ENCODE results near the gene POLR2A. TPM values are rescaled to one million over a fixed set of nuclear protein-coding genes. Genes with fewer than 3 reads are reported as not detected.

The POLR2A gene
- 98.0 and 120 TPM in 2 replicates for total RNA-seq

GRCh38 chr17:7484067-7484918 is at the start of gene POLR2A:
POLR2A (plus strand) TSS chr17:7484366.

GRCh38 chr17:7439462-7440112 is 44.6 kb upstream of the POLR2A start, which contains the start of gene FGF11:
FGF11 (plus strand) TSS chr17:7439512; CDS start chr17:7439621, 109 bp downstream.

GRCh38 chr17:7444682-7445618 is 39.2 kb upstream of the POLR2A start, which contains the start of gene CHRNB1:
CHRNB1 (plus strand) TSS chr17:7445061; CDS start chr17:7445128, 67 bp downstream.

DNA sequence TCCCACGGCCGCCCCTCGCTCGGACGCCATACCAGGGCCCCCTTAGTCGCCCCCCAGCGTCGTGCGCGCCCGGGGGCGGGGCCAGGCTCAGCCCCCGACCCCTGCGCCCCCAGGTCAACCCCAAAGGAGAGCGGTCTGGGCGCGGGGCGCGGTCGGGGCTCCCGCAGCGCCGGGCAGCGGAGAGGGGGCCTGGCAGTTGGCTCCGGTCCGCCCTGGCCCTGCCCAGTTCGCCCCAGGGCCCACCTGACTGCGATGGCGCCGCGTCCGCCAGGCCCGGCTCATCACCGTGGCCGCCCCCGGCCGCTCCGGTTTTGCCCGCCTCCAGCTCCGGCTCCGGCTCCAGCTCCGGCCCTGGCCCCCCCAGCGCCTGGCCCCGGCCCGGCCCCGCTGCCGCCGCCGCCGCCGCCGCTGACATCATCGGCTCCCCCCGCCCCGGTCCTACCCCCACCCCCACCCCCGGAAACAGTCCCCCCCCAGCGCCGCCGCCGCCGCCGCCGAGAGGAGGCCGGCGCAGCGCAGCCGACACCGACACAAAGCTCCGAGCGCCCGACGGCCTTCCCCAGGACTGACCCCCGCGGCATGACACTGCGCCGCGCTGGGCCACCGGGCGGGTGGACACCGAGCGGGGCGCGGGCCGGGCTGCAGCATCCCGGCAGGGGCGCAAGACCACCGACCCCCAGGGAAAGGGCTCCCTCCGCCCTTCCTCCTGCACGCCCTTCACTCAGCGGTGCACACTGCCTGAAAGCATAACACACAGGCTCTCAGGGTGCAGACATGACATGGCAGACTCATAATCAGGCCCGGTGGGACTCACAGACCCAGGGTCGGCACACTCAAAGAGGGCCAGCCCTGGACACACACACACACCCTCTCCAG is 4.7 kb upstream of the POLR2A start, which contains the start of gene ZBTB4:
TSS of gene ZBTB4 (minus strand) at position 419 of the 876 bp plus-strand sequence. CDS start 12,830 bp downstream, outside the sequence.

GRCh38 chr17:7481275-7481674 is 2.9 kb upstream of the POLR2A start, which contains the start of gene SLC35G6:
SLC35G6 (plus strand) TSS chr17:7481446; CDS start chr17:7481517, 71 bp downstream.

DNA sequence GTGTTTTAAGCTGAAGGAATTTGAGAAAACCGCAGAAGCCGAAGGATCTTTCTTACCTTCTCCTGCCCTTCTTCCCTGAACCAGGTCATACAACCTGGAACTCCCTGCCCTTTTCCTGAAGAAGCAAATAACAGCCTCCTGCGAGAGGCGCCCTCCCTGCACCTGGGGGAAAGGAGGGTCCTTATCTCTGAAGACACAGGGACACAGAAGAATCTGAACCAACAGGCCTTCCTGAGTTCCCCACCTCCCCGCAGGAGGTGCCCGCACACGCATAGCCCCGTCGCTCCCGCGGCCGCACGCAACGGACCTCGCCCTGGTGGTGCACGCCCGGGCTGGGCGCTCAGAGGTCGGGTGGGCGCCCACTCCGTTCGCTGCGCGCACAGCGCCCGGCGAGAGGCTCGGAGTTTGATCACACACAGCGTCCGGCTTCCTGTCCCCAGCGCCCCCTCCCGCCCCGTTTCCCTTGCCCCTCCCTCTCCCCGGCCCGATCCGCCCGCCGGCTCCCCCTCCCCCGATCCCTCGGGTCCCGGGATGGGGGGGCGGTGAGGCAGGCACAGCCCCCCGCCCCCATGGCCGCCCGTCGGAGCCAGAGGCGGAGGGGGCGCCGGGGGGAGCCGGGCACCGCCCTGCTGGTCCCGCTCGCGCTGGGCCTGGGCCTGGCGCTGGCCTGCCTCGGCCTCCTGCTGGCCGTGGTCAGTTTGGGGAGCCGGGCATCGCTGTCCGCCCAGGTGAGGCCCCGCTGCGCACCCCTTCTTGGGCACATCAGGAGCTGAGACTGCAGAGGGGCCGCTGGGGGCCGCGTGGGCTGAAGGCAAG is 64.6 kb downstream of the POLR2A start, which contains the start of gene TNFSF12:
TSS of gene TNFSF12 (plus strand) at position 474 of the 816 bp plus-strand sequence. CDS start at position 570, 96 bp downstream.

Small RNA genes within 50 kb of the gene (small RNA-seq; reads per million reads assigned to genes)
- not detected for gene RF00019

Other genes with a start within 250 kb of the POLR2A start
- gene DVL2, start 249.8 kb upstream of the POLR2A start, total RNA-seq = 112 and 113 TPM in 2 replicates
- 55.7 and 66.2 TPM in 2 replicates for gene PHF23, start 244.9 kb upstream of the POLR2A start, total RNA-seq
- gene GABARAP, start 241.9 kb upstream of the POLR2A start, total RNA-seq = 173 and 278 TPM in 2 replicates
- 36.0 and 41.2 TPM in 2 replicates for gene CTDNEP1, start 232.6 kb upstream of the POLR2A start, total RNA-seq
- gene ELP5, start 232.2 kb upstream of the POLR2A start, total RNA-seq = 34.9 and 40.7 TPM in 2 replicates
- gene CLDN7, start 221.9 kb upstream of the POLR2A start, total RNA-seq = 0.24 and 1.8 TPM in 2 replicates
- gene SLC2A4, start 202.6 kb upstream of the POLR2A start, total RNA-seq = under 0.01 and 0.12 TPM in 2 replicates
- gene YBX2, start 189.7 kb upstream of the POLR2A start, total RNA-seq = not detected in 2 replicates
- 428 and 632 TPM in 2 replicates for gene EIF5A, start 176.7 kb upstream of the POLR2A start, total RNA-seq
- 52.0 and 53.2 TPM in 2 replicates for gene GPS2, start 169.0 kb upstream of the POLR2A start, total RNA-seq
- 16.2 TPM in 2 replicates for gene NEURL4, start 155.0 kb upstream of the POLR2A start, total RNA-seq
- 0.97 TPM in 1 of 2 replicates, not detected in the other for gene ACAP1, start 147.8 kb upstream of the POLR2A start, total RNA-seq
- 12.2 and 15.8 TPM in 2 replicates for gene KCTD11, start 132.2 kb upstream of the POLR2A start, total RNA-seq
- gene TMEM95, start 129.2 kb upstream of the POLR2A start, total RNA-seq = not detected in 2 replicates
- gene TNK1, start 103.3 kb upstream of the POLR2A start, total RNA-seq = 1.7 and 2.4 TPM in 2 replicates
- 26.6 and 29.9 TPM in 2 replicates for gene PLSCR3, start 89.8 kb upstream of the POLR2A start, total RNA-seq
- 39.9 and 61.1 TPM in 2 replicates for gene TMEM256, start 80.3 kb upstream of the POLR2A start, total RNA-seq
- gene NLGN2, start 76.5 kb upstream of the POLR2A start, total RNA-seq = 16.9 TPM in 2 replicates
- not detected in 2 replicates for gene SPEM1, start 64.0 kb upstream of the POLR2A start, total RNA-seq
- gene SPEM2, start 58.8 kb upstream of the POLR2A start, total RNA-seq = not detected in 2 replicates
- gene SPEM3, start 55.5 kb upstream of the POLR2A start, total RNA-seq = not detected in 2 replicates
- gene TMEM102, start 48.9 kb upstream of the POLR2A start, total RNA-seq = 2.3 and 4.5 TPM in 2 replicates
- 0.97 and 1.8 TPM in 2 replicates for gene FGF11, start 44.9 kb upstream of the POLR2A start, total RNA-seq
- gene CHRNB1, start 39.3 kb upstream of the POLR2A start, total RNA-seq = 6.2 and 7.5 TPM in 2 replicates
- 54.8 TPM in 2 replicates for gene ZBTB4, start 4.7 kb upstream of the POLR2A start, total RNA-seq
- not detected in 2 replicates for gene SLC35G6, start 2.9 kb upstream of the POLR2A start, total RNA-seq
- 12.2 and 20.2 TPM in 2 replicates for gene TNFSF12, start 64.7 kb downstream of the POLR2A start, total RNA-seq
- 1.2 and 1.5 TPM in 2 replicates for gene TNFSF13, start 74.4 kb downstream of the POLR2A start, total RNA-seq
- gene SENP3, start 77.6 kb downstream of the POLR2A start, total RNA-seq = 66.4 and 68.7 TPM in 2 replicates
- gene CD68, start 95.3 kb downstream of the POLR2A start, total RNA-seq = 25.3 and 43.4 TPM in 2 replicates
- 63.1 and 88.3 TPM in 2 replicates for gene MPDU1, start 99.5 kb downstream of the POLR2A start, total RNA-seq
- gene SOX15, start 105.7 kb downstream of the POLR2A start, total RNA-seq = 0.12 and 0.49 TPM in 2 replicates
- 49.2 and 51.1 TPM in 2 replicates for gene FXR2, start 130.5 kb downstream of the POLR2A start, total RNA-seq
- 29.0 and 39.6 TPM in 2 replicates for gene SAT2, start 143.5 kb downstream of the POLR2A start, total RNA-seq
- 0.36 TPM in 1 of 2 replicates, not detected in the other for gene SHBG, start 145.8 kb downstream of the POLR2A start, total RNA-seq
- not detected in 2 replicates for gene ATP1B2, start 166.6 kb downstream of the POLR2A start, total RNA-seq
- 62.7 and 67.7 TPM in 2 replicates for gene TP53, start 203.1 kb downstream of the POLR2A start, total RNA-seq
- 2.8 and 3.8 TPM in 2 replicates for gene WRAP53, start 204.1 kb downstream of the POLR2A start, total RNA-seq
- 3.2 and 5.2 TPM in 2 replicates for gene EFNB3, start 220.8 kb downstream of the POLR2A start, total RNA-seq
- gene DNAH2, start 233.4 kb downstream of the POLR2A start, total RNA-seq = 0.12 and 0.16 TPM in 2 replicates

All from hair follicle dermal papilla cell (primary cell).